Right renal pelvis (tissue), 4 donors: ENCODE measurements around the gene TSPAN13. TPM values are rescaled to one million over a fixed set of nuclear protein-coding genes. Genes with fewer than 3 reads are reported as not detected.

Experiments
- DNase-seq, 4 donors: peaks; one replicate each; pipeline ENCODE4 v3.0.0-alpha.2; 2013; ENCODE audit warnings: low read depth in 4 of 4, low spot score in 3 of 4, missing footprints in 1 of 4
- polyA plus RNA-seq, 4 donors: library from polyadenylated mRNA; unstranded; fragments of 120-200 nt; gene quantifications; one replicate each; pipeline ENCODE4 v1.2.1, GENCODE V29; 2013; ENCODE audit not compliant: insufficient read length in 4 of 4

TSPAN13 gene
- polyA plus RNA-seq, 4 donors: 28.3 to 35.3 (median 33.6) TPM

DNA sequence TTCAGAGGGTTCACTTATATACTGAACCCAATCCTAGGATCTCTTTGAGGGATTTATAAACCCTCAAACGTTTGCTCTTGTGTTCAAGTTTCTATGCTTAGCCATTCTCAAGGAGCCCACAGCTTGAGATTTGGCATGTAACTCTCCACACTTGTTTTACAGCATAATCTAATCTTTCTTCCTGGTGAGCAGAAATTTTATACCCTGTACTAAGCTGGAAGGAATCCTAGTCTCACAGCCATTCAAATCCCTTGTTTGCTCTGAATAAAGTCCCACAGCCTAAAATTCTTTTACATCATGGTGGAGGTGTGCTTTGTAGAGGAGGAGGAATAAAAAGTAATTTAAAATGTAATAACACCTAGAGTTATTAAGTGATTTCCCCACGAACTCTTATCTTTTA lies 56.6 kb downstream of the TSPAN13 start:
- DNase-seq: no peak

DNA sequence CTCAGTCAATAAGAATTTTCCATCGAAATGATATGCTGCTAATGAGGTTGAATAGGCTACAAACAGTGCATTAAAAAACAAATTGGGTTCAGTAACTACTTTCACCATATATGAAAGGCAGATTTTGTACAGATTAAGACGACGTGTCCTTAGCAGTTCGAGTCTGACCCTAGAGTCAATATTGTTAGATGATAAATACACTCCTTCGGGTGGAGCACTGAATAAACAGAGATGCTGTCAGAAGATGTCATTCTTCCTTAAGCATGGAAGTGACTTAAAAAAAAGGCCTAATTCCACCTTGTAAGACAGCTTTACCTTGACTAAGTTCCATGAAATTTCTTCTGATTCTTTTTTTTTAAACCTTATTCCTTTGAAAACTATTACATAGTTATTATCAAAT lies 57.0 kb downstream of the TSPAN13 start:
- DNase-seq: no peak

- no peak for DNase-seq
Observed at GRCh38 chr7:16811551-16811950, 58.0 kb downstream of the TSPAN13 start.

- DNase-seq: no peak
Observed at GRCh38 chr7:16812542-16813231, 59.1 kb downstream of the TSPAN13 start.

GRCh38 chr7:16813232-16813616 lies 59.7 kb downstream of the TSPAN13 start:
- no peak for DNase-seq

DNA sequence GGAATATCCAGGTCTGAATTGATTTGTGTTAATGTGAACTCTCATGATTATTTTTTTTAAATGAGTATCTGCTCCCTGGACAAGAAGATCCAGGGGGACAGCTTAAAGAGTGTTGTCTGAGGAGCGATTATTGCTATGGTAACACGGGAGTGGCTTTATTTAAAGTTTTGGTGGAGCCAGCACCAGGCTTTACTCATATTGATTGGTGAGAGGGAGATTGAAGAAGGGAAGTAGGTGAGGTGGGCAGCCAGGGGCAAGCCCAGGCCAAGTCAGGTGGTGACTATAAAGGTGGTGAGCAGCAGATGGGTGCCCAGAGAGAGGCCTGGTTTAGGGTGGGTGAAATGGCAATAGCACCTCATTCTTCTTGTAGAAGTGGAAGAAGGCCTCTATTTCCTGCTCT lies 61.4 kb downstream of the TSPAN13 start:
- DNase-seq: no peak

- DNase-seq: no peak
Observed at GRCh38 chr7:16816824-16817223, 63.3 kb downstream of the TSPAN13 start.

GRCh38 chr7:16817536-16817935 lies 64.0 kb downstream of the TSPAN13 start:
- no peak for DNase-seq

DNA sequence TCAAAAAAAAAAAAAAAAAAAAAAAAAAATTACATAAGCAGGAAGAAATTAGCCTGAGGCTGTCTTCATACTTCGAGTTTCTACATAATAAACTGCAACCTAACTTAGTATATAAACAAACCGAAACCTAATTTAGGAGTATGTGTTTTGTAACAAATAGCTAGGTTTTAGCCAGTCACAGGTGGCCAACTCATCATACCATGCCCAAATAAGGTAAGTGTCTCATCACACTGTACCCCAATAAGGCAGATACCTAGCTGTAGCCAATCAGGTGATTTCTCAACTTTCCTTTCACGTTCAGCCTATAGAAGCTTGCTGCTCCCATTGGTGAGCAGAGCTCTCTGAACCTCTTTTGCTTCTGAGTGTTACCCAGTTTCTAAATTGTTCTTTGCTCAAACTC lies 65.2 kb downstream of the TSPAN13 start:
- no peak for DNase-seq

DNA sequence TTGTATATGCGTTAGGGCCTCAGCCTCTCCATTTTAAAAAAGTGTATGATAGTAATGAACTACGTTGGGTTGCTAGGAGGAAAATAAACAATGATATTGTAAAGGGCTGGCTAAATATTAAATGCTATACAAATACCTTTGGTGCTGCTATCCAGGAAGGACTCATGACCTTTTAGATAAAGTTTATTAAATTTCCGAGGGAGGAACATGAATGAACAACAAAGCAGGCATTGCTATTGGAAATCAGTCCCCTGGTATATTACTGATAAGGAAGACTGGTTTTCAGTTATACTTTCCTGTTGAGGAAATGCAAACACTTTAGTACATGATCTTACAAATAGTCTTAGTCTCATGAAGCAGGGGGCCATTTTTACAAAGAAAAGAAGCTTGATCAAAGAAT lies 68.5 kb downstream of the TSPAN13 start:
- no peak for DNase-seq

DNA sequence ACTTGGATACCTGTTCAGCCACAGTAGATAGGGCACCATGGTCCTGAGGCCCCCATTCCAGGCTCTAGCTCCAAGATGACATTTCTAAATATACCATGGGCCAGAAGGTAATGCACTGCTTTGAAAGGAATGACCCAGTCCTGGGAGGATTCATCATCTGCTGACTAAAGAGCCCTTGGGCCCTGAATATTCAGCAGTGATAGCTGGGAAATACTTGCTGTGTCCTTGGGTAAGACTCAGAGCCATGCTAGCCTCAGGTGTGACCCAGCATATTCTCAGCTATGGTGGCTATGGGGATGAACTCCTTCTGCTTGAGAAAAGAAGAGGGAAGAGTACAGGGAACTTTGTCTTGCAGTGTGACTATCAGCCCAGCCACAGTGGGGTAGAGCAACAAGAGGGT lies 72.5 kb downstream of the TSPAN13 start:
- no peak for DNase-seq

DNA sequence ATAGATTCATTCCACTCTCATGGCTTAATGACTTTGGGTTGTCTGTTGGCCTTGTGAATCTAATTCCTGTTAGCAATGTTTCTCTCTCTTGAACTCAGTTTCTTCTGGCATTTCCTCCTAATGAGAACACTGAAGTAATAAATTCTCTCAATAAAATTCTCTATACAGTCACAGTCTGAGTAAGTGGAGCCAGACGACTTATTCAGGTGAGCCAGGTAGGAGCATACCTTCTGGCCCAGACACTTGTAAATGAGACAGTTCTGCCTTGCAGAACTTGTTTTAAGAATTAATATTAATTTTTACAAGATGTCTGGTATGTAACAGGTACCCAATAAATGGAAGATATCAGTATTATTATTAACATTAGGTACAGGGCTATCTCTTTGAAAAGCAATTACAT lies 79.8 kb downstream of the TSPAN13 start:
- no peak for DNase-seq

Other genes starting within 250 kb of the TSPAN13 start
- not detected for gene LRRC72, start 226.9 kb upstream of the TSPAN13 start, polyA plus RNA-seq
- gene ANKMY2, start 108.0 kb upstream of the TSPAN13 start, polyA plus RNA-seq: 10 to 100 TPM; 29.7 to 36.9 (median 35.7) TPM
- 10 to 100 TPM; 75.5 to 80.3 (median 78.0) TPM for gene BZW2, start 107.6 kb upstream of the TSPAN13 start, polyA plus RNA-seq
- 10 to 100 TPM; 60.7 to 87.7 (median 64.5) TPM for gene AGR2, start 51.2 kb downstream of the TSPAN13 start, polyA plus RNA-seq
- gene AGR3, start 128.2 kb downstream of the TSPAN13 start, polyA plus RNA-seq: 1 to 10 TPM; 2.0 to 4.5 (median 2.7) TPM